Body of pancreas (tissue), 4 donors: ENCODE results near the gene CEACAM1.

Source experiments
- CTCF ChIP-seq, 7 experiments: fragments of 450-650 bp in 4 of 7; fragments of 200-600 bp in 3 of 7; sonication (generic) in 3 of 7; IDR thresholded peaks; one replicate each; pipeline ENCODE4 v1.5.1; 2016 to 2019; ENCODE audit warnings: antibody characterized with exemption in 7 of 7
- POLR2A ChIP-seq, 3 donors: fragments of 450-650 bp; IDR thresholded peaks; one replicate each; pipeline ENCODE4 v1.6.1; 2016; ENCODE audit warnings: antibody characterized with exemption in 3 of 3, mild to moderate bottlenecking in 2 of 3

- TF ChIP-seq CTCF (IDR thresholded peaks at IDR 0.05) (no peak), POLR2A (IDR thresholded peaks at IDR 0.05) (no peak)
Observed at GRCh38 chr19:42571116-42571515, 42.8 kb upstream of the CEACAM1 start.
